SIG-M5 treated with dmso at 0.1 percent for 504 hours (cell line): ENCODE measurements around the gene EIF1AD.
"Not testable (repeated sequence)": the region's sequence is repeated elsewhere in the genome, so short reads cannot be mapped to it uniquely, and the experiment has no call there.

ENCODE experiments used
- DNase-seq: peaks from one replicate; lab custom pipeline; 2025; ENCODE audit not compliant: unreplicated experiment; lab: John Stamatoyannopoulos, UW

EIF1AD gene

GRCh38 chr11:65973439-65974110 lies 28.4 kb downstream of the EIF1AD start:
- no peak for DNase-seq

- DNase-seq, result no peak
Observed at GRCh38 chr11:65972116-65972515, 29.8 kb downstream of the EIF1AD start.

GRCh38 chr11:65968600-65969482 lies 33.1 kb downstream of the EIF1AD start:
- peak; percentile 13 for DNase-seq

GRCh38 chr11:65967329-65967934 lies 34.5 kb downstream of the EIF1AD start:
- no peak for DNase-seq

DNA sequence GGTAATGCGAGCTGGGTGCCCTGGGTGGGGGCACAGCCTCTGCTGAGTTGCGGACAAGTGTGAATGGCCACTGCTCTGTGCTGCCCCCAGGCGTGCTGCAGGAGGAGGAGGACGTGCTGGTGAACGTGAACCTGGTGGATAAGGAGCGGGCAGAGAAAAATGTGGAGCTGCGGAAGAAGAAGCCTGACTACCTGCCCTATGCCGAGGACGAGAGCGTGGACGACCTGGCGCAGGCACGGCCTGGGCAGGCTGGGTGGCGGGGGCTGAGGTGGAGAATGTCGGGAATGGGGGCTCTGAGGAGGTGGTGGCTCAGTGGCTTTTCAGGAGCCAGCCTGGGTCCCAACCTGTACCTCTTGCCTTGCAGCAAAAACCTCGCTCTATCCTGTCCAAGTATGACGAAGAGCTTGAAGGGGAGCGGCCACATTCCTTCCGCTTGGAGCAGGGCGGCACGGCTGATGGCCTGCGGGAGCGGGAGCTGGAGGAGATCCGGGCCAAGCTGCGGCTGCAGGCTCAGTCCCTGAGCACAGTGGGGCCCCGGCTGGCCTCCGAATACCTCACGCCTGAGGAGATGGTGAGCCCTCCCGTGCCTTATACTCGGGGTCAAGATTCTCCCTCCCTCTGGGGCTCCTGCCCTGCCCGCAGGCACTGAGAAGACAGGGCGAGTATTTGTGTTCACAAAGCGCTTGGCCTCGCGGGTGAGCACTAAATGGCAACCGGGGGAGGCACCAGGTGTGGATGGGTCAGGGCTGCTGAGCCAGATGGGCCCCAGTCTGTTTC lies 35.8 kb downstream of the EIF1AD start:
- no peak for DNase-seq

DNA sequence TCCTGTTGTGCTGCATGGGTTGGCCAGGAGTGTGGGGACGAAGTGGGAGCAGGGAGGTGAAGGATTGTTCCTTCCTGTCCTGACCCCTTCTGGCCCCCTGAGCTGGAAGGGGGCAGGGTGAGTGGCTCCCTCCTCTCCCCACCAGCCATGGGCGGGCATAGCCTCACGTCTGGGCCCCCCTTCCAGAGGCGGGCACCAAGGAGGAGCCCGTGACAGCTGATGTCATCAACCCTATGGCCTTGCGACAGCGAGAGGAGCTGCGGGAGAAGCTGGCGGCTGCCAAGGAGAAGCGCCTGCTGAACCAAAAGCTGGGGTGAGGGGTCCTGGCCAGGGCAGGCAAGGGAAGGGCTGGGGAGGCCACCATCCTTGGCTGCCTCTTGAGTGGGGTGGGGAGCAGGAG lies 37.1 kb downstream of the EIF1AD start:
- DNase-seq, result no peak

DNA sequence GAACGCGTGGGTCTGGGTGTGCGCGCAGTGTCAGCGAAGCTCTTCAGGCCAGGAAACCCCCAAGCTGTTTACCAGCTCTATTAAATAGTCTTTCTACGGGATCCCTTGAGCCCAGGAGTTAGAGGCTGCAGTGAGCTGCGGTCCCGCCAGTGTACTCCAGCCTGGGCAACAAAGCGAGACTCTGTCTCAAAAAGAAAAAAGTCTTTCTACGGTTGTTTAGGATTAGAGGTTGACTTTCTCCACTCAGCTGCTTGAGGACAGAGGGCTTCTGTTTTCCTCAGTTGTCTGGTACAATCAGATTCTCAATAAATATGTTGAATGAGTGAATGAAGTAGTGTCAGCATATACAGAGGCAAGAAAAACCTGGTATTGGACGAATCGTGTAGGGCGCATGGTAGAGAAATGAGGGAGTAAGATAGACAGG lies 39.8 kb downstream of the EIF1AD start:
- DNase-seq, result no peak

- DNase-seq, result peak; percentile 96
Observed at GRCh38 chr11:65961267-65962140, 40.5 kb downstream of the EIF1AD start, which contains the start of gene SART1. TSS of gene SART1 (plus strand) at chr11:65961734. CDS start at chr11:65961781, 47 bp downstream.

DNA sequence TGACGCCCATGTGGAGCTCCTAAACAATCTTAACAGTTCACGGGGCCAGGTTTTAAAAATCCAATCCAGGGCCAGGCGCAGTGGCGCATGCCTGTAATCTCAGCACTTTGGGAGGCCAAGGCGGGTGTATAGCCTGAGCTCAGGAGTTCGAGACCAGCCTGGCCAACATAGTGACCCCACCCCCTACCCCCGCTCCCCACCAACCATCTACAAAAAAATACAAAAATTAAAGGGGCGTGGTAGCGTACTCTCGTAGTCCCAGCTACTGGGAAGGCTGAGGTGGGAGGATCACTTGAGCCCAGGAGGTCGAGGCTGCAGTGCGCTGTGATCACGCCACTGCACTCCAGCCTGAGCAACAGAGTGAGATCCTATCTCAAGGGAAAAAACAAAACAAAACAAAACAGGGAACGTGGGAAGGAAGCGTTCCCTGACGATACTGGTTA lies 41.1 kb downstream of the EIF1AD start:
- DNase-seq, result no peak

DNA sequence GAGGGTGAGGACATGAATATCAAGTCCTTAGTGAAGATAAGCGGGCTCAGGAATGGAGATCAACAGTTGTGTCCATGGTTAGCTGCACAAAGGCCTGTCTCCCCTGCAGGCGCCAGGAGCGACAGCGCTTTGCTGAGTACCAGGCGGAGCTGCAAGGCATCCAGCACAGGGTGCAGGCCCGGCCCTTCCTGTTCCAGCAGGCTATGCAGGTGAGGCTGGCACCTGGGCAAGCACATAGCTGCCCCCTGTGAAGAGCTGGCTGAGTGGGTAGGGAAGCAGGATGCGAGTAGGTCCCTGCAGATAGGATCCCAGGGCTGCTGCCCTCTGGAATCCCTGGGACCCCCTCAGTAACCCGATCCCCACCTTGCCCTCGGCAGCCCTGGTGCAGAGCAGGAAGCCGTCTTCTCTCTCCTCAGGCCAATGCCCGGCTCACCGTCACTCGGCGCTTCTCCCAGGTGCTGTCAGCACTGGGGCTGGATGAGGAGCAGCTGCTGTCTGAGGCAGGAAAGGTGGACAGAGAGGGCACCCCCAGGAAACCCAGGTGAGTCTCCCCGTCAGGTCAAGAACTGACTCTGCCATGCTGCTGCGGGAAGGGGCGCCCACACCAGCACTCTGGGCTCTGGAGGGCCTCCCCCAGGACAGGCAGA lies 43.1 kb downstream of the EIF1AD start:
- no peak for DNase-seq

DNA sequence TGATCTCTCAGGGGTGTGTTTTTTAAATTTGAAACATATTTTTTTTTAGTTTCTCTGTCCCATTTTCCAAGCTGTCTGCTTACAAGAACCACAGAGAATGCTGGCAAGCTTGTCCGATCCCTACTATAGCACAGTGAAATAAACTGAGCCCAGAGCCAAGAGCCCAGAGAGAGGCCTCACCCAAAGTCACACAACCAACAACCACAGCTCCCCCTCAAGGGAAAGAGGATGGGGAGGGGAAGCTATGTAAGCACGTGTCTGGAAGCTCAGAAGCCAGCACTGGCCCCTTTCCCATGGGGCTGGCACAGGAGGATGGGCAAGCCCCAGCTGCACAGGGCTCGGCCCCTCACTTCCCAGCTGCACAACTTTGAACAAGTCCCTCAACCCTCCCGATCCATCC lies 43.7 kb downstream of the EIF1AD start:
- DNase-seq, result no peak

DNA sequence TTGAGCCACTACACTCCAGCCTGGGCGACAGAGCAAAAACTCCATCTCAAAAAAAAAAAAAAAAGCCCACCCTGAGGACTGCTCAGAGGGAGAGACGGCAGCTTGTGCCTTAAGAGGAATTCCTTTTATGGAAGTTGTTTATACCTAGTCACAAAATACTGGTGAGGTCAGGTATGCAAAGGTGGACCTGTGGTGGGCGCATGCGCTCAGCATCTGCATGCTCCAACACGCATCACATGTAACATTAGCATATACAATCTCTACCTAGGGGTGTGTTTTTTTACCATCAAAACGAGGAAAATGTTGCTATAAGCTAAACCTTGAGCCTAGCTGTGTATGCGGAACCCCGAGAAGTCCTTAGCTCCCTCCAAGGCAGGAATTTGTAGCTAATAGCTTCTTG lies 47.2 kb downstream of the EIF1AD start:
- no peak for DNase-seq

- no peak for DNase-seq
Observed at GRCh38 chr11:65953471-65953870, 48.5 kb downstream of the EIF1AD start.

DNA sequence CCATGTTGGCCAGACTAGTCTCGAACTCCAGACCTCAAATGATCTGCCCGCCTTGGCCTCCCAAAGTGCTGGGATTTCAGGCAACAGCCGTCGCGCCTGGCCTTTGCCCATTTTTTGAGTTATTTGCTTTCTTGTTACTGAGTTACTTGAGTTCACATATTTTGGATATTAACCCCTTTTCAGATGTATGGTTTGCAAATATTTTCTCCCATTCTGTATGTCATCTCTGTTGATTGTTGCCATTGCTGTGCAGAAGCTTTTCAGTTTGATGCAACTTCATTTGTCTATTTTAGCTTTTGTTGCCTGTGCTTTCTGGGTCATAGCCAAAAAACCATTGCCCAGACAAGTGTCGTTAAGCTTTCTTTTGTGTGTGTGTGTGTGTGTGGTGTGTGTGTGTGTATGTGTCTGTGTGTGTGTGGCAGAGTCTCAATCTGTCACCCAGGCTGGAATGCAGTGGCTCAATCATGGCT lies 49.9 kb downstream of the EIF1AD start:
- no peak for DNase-seq

DNA sequence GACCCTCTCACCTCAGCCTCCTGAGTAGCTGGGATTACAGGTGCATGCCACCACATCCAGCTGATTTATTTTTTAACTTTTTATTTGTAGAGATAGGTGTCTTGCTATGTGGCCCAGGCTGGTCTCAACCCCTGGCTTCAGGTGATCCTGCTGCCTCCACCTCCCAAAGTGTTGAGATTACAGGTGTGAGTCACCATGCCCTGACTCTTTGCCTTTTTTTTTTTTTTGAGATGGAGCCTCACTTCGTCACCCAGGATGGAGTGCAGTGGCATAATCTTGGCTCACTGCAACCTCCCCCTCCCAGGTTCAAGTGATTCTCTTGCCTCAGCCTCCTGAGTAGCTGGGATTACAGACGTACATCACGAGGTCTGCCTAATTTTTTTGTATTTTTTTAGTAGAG lies 50.3 kb downstream of the EIF1AD start:
- not testable (repeated sequence) for DNase-seq

DNA sequence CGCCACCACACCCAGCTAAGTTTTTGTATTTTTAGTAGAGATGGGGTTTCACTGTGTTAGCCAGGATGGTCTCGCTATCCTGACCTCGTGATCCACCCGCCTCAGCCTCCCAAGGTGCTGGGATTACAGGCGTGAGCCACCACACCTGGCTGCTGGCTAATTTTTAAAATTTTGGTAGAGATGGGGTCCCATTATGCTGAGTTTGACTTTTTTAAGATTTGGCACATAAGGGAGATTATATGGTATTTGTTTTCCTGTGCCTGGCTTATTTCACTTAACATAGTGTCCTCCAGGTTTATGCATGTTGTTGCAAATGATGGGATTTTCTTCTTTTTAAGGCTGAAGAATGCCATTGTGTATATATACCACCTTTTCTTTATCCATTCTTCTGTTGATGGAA lies 51.2 kb downstream of the EIF1AD start:
- not testable (repeated sequence) for DNase-seq

DNA sequence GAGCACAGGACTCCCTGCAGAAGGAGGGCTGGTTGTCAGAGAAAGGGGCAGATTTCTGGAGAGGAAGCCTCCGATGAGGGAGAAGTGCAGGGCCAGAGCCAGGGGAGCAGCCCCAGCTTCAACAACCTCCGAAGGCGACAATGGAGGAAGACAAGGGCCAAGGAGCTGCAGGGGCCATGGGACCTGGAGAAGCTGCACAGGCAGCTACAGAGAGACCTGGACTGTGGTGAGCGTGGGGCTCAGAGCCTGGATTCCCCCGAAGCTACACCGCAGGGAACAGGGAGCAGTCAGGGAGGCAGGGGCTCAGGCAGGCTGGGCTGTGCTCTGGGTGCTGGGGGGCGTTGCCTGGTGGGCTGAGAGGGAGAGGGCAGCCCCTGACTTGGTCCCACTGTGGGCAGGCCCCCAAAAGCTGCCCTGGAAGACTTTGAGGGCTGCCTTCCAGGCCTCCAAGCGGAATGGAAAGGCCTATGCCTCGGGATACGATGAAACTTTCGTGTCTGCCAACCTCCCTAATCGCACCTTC lies 54.3 kb downstream of the EIF1AD start:
- DNase-seq, result no peak

DNA sequence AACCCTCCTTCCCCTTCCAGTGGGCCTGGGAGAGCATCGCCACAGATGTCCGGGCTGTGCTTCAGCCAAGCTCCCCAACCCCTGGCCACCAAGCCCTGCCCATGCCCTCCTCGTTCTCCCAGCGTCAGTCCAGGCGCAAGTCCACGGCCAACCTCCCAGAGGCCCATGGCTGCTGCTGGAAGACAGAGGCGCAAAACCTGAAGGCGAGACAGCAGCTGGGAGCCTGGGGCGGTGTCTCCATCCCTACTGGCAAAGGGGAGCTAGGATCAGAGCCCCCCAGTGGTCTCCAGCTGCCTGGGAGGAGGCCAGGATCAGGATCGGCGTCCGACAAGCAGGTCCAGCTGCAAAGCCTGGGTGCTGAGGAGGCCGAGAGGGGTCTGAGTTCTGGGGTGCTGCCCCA lies 54.8 kb downstream of the EIF1AD start:
- no peak for DNase-seq

- DNase-seq, result no peak
Observed at GRCh38 chr11:65946655-65947054, 55.3 kb downstream of the EIF1AD start.
